ENCODE results near the gene EFEMP1. TPM values are rescaled to one million over a fixed set of nuclear protein-coding genes. Genes with fewer than 3 reads are reported as not detected.

The EFEMP1 gene
- total and polyA plus RNA-seq, 9 of the 15 experiments (the other 6 are each of a cell fraction or from before 2014, with no cell fraction given), result 0.05 to 6.2 (median 0.22) TPM

GRCh38 chr2:55919574-55919973 lies 4.0 kb downstream of the EFEMP1 start:
- POLR2A ChIA-PET, result interaction anchor here (1.4 to 2.4 kb wide), 2 partner anchors 10 to 16 kb away, joined by 5 to 6 read pairs; no protein-coding TSS in a partner anchor
- H3K36me3 ChIP-seq (ENCODE audit: control insufficient read depth, insufficient read depth, low read length), result no peaks in the 10 kb centered on the region
- in situ Hi-C loops (cut with MboI), result no loop called here
- peaks cover 3 to 10% of the 10 kb centered on the region in 2 experiments; a peak in 3 of 5 replicates for H3K4me1 ChIP-seq (replicated peaks in 1 of 2; ENCODE audit: control insufficient read depth in 2 of 2, insufficient read depth in 2 of 2, low read length in 2 of 2)
- H3K4me2 ChIP-seq (ENCODE audit: insufficient read depth, low read length), result no peak overlapping the region
- no peak overlapping the region for H3K27ac ChIP-seq (ENCODE audit: extremely low read depth, low read depth, low read length)
- H3K27me3 ChIP-seq (ENCODE audit: control insufficient read depth in 2 of 2, insufficient read depth in 2 of 2, low read length in 2 of 2), result peaks cover 11 to 29% of the 10 kb centered on the region in 2 experiments; a peak in 4 of 5 replicates
- no peaks in the 10 kb centered on the region for H3K9me1 ChIP-seq (ENCODE audit: control insufficient read depth, insufficient read depth, low read length)
- BruUV-seq (replicated peaks), result no TSS peak
- CTCF ChIA-PET (ENCODE audit: low intra/inter-chr PET ratio), result no interaction called here
- 2% methylated on average over 3 of the region's 3 CpGs for WGBS (ENCODE audit: insufficient coverage, low coverage, missing lambda C conversion rate)
- no peak overlapping the region for H3K9ac ChIP-seq (ENCODE audit: insufficient read depth in 1 of 2, low read depth in 2 of 2, low read length in 2 of 2)
- TF ChIP-seq C11orf30 (IDR thresholded peaks at IDR 0.05; ENCODE audit: low read depth) (no peak), TAF9B (IDR thresholded peaks at IDR 0.05; ENCODE audit: partially characterized antibody) (no peak)
- no peak for FAIRE-seq
- no peak overlapping the region for H3K4me3 ChIP-seq
- H4K20me1 ChIP-seq (replicated peaks; ENCODE audit: control insufficient read depth, insufficient read depth, low read length), result no peaks in the 10 kb centered on the region
- intact Hi-C loops (cut with micrococcal nuclease), result no loop called here
- H3K79me2 ChIP-seq (ENCODE audit: control insufficient read depth, insufficient read depth, low read length), result no peaks in the 10 kb centered on the region
- no peak for DNase-seq (ENCODE audit: extremely low read depth in 1 of 4, low spot score in 3 of 4)
- H3K9me3 ChIP-seq (replicated peaks; ENCODE audit: control insufficient read depth, insufficient read depth, low read depth, low read length), result no peaks in the 10 kb centered on the region
- ATAC-seq, result no peak
- H2AFZ ChIP-seq (ENCODE audit: low read depth, low read length), result no peak overlapping the region

GRCh38 chr2:55918856-55919255 lies 4.7 kb downstream of the EFEMP1 start:
- intact Hi-C loops (cut with micrococcal nuclease), result no loop called here
- 33% methylated on average over 1 of the region's 1 CpG for WGBS (ENCODE audit: insufficient coverage, low coverage, missing lambda C conversion rate)
- H3K9me1 ChIP-seq (ENCODE audit: control insufficient read depth, insufficient read depth, low read length), result no peaks in the 10 kb centered on the region
- peaks cover 3 to 9% of the 10 kb centered on the region in 2 experiments; a peak in 3 of 5 replicates for H3K4me1 ChIP-seq (replicated peaks in 1 of 2; ENCODE audit: control insufficient read depth in 2 of 2, insufficient read depth in 2 of 2, low read length in 2 of 2)
- peaks cover 11 to 29% of the 10 kb centered on the region in 2 experiments; a peak in 4 of 5 replicates for H3K27me3 ChIP-seq (ENCODE audit: control insufficient read depth in 2 of 2, insufficient read depth in 2 of 2, low read length in 2 of 2)
- TF ChIP-seq NBN (IDR thresholded peaks at IDR 0.05; ENCODE audit: low read depth), result no peak
- TF ChIP-seq CC2D1A (IDR thresholded peaks at IDR 0.05), result no peak
- TF ChIP-seq KLF6 (CRISPR knock-in tag; IDR thresholded peaks at IDR 0.05; ENCODE audit: borderline replicate concordance), result no peak
- TF ChIP-seq SRSF3 (IDR thresholded peaks at IDR 0.05; ENCODE audit: insufficient read depth, low read length), result no peak
- no peak for TF ChIP-seq KAT8 (IDR thresholded peaks at IDR 0.05; ENCODE audit: low read depth)
- H3K9ac ChIP-seq (ENCODE audit: insufficient read depth in 1 of 2, low read depth in 2 of 2, low read length in 2 of 2), result no peak overlapping the region
- in situ Hi-C loops (cut with MboI), result no loop called here
- H3K4me3 ChIP-seq, result no peak overlapping the region
- FAIRE-seq (no peak), DNase-seq (ENCODE audit: extremely low read depth in 1 of 4, low spot score in 3 of 4) (no peak), ATAC-seq (no peak)
- no peak overlapping the region for H2AFZ ChIP-seq (ENCODE audit: low read depth, low read length)
- H3K4me2 ChIP-seq (ENCODE audit: insufficient read depth, low read length), result no peak overlapping the region
- no peaks in the 10 kb centered on the region for H3K79me2 ChIP-seq (ENCODE audit: control insufficient read depth, insufficient read depth, low read length)
- no peaks in the 10 kb centered on the region for H3K36me3 ChIP-seq (ENCODE audit: control insufficient read depth, insufficient read depth, low read length)
- H4K20me1 ChIP-seq (replicated peaks; ENCODE audit: control insufficient read depth, insufficient read depth, low read length), result no peaks in the 10 kb centered on the region
- ChIA-PET POLR2A (interaction anchor here (1.4 to 2.4 kb wide), 2 partner anchors 10 to 15 kb away, joined by 5 to 6 read pairs; no protein-coding TSS in a partner anchor), CTCF (ENCODE audit: low intra/inter-chr PET ratio) (no interaction called here)
- no peak overlapping the region for H3K27ac ChIP-seq (ENCODE audit: extremely low read depth, low read depth, low read length)
- no peaks in the 10 kb centered on the region for H3K9me3 ChIP-seq (replicated peaks; ENCODE audit: control insufficient read depth, insufficient read depth, low read depth, low read length)
- BruUV-seq (replicated peaks), result no TSS peak

Data from K562 (cell line).